ENCODE measurements around the gene AGBL1.

The AGBL1 gene

GRCh38 chr15:86615411-86615810 lies 535.7 kb downstream of the AGBL1 start:
- H2AFZ ChIP-seq (ENCODE audit: low read length): no peak overlapping the region
- no peak overlapping the region for H2BK15ac ChIP-seq (ENCODE audit: low read length)
- DNase-seq (ENCODE audit: low spot score): no peak
- H3K9ac ChIP-seq (ENCODE audit: low read depth, low read length, poor library complexity): no peak overlapping the region
- no peak overlapping the region for H3K18ac ChIP-seq (ENCODE audit: low read length)
- H3K4me3 ChIP-seq (ENCODE audit: low read length in 2 of 2): no peak overlapping the region
- no peak overlapping the region for H3K4ac ChIP-seq (ENCODE audit: low read length)
- no peak overlapping the region for H3K27ac ChIP-seq (replicated peaks; ENCODE audit: low read length)
- H2BK12ac ChIP-seq (ENCODE audit: low read length): no peak overlapping the region
- H2AK5ac ChIP-seq (ENCODE audit: low read depth, low read length): no peak overlapping the region
- H2BK120ac ChIP-seq (ENCODE audit: low read depth, low read length): no peak overlapping the region
- H3K23ac ChIP-seq (ENCODE audit: low read depth, low read length, poor library complexity): no peak overlapping the region
- H3K36me3 ChIP-seq (replicated peaks in 1 of 2; ENCODE audit: control insufficient read depth in 2 of 2, insufficient read depth in 2 of 2, low read length in 2 of 2): no peaks in the 10 kb centered on the region
- no peak overlapping the region for H2BK5ac ChIP-seq (ENCODE audit: low read length)
- peaks cover 8% of the 10 kb centered on the region in 2 donors for H3K4me1 ChIP-seq (ENCODE audit: control insufficient read depth in 2 of 2, insufficient read depth in 1 of 2, low read depth in 1 of 2, low read length in 2 of 2)
- no peak overlapping the region for H3K14ac ChIP-seq (ENCODE audit: low read length)
- H3K4me2 ChIP-seq (ENCODE audit: insufficient read depth, low read length, poor library complexity, severe bottlenecking): no peak overlapping the region
- H3K27me3 ChIP-seq (ENCODE audit: control insufficient read depth in 3 of 3, insufficient read depth in 3 of 3, low read depth in 1 of 3, low read length in 3 of 3): no peaks in the 10 kb centered on the region
- WGBS, 2 donors (ENCODE audit: extremely low coverage in 2 of 2, insufficient read length in 2 of 2, insufficient replicate concordance in 1 of 2): no CpG with 5 or more reads among the region's 3 CpGs
- no peaks in the 10 kb centered on the region for H3K79me1 ChIP-seq (ENCODE audit: low read depth, low read length)
- no peaks in the 10 kb centered on the region for H3K9me3 ChIP-seq (replicated peaks in 1 of 2; ENCODE audit: control insufficient read depth in 2 of 2, insufficient read depth in 1 of 2, low read depth in 1 of 2, low read length in 2 of 2)
- no peak overlapping the region for H4K8ac ChIP-seq (ENCODE audit: low read depth, low read length)
- no peak overlapping the region for H4K91ac ChIP-seq (ENCODE audit: low read depth, low read length, poor library complexity)

GRCh38 chr15:86615816-86616215 lies 536.1 kb downstream of the AGBL1 start:
- H4K91ac ChIP-seq (ENCODE audit: low read depth, low read length, poor library complexity): no peak overlapping the region
- no peak overlapping the region for H3K18ac ChIP-seq (ENCODE audit: low read length)
- H3K4me2 ChIP-seq (ENCODE audit: insufficient read depth, low read length, poor library complexity, severe bottlenecking): no peak overlapping the region
- H3K9ac ChIP-seq (ENCODE audit: low read depth, low read length, poor library complexity): no peak overlapping the region
- H3K4me3 ChIP-seq (ENCODE audit: low read length in 2 of 2): no peak overlapping the region
- H3K27ac ChIP-seq (replicated peaks; ENCODE audit: low read length): no peak overlapping the region
- H2BK120ac ChIP-seq (ENCODE audit: low read depth, low read length): no peak overlapping the region
- no peak overlapping the region for H3K14ac ChIP-seq (ENCODE audit: low read length)
- no peak overlapping the region for H2AFZ ChIP-seq (ENCODE audit: low read length)
- H2BK15ac ChIP-seq (ENCODE audit: low read length): no peak overlapping the region
- no peaks in the 10 kb centered on the region for H3K79me1 ChIP-seq (ENCODE audit: low read depth, low read length)
- no peak overlapping the region for H2BK5ac ChIP-seq (ENCODE audit: low read length)
- no CpG with 5 or more reads among the region's 3 CpGs for WGBS, 2 donors (ENCODE audit: extremely low coverage in 2 of 2, insufficient read length in 2 of 2, insufficient replicate concordance in 1 of 2)
- no peak for DNase-seq (ENCODE audit: low spot score)
- no peak overlapping the region for H2BK12ac ChIP-seq (ENCODE audit: low read length)
- H3K4me1 ChIP-seq (ENCODE audit: control insufficient read depth in 2 of 2, insufficient read depth in 1 of 2, low read depth in 1 of 2, low read length in 2 of 2): peaks cover 8% of the 10 kb centered on the region in 2 donors
- no peak overlapping the region for H4K8ac ChIP-seq (ENCODE audit: low read depth, low read length)
- H3K23ac ChIP-seq (ENCODE audit: low read depth, low read length, poor library complexity): no peak overlapping the region
- H3K4ac ChIP-seq (ENCODE audit: low read length): no peak overlapping the region
- H3K9me3 ChIP-seq (replicated peaks in 1 of 2; ENCODE audit: control insufficient read depth in 2 of 2, insufficient read depth in 1 of 2, low read depth in 1 of 2, low read length in 2 of 2): no peaks in the 10 kb centered on the region
- H3K27me3 ChIP-seq (ENCODE audit: control insufficient read depth in 3 of 3, insufficient read depth in 3 of 3, low read depth in 1 of 3, low read length in 3 of 3): no peaks in the 10 kb centered on the region
- H3K36me3 ChIP-seq (replicated peaks in 1 of 2; ENCODE audit: control insufficient read depth in 2 of 2, insufficient read depth in 2 of 2, low read length in 2 of 2): no peaks in the 10 kb centered on the region
- no peak overlapping the region for H2AK5ac ChIP-seq (ENCODE audit: low read depth, low read length)

GRCh38 chr15:86616771-86617170 lies 537.1 kb downstream of the AGBL1 start:
- peaks cover 8 to 10% of the 10 kb centered on the region in 2 donors for H3K4me1 ChIP-seq (ENCODE audit: control insufficient read depth in 2 of 2, insufficient read depth in 1 of 2, low read depth in 1 of 2, low read length in 2 of 2)
- H3K4ac ChIP-seq (ENCODE audit: low read length): no peak overlapping the region
- H3K27ac ChIP-seq (replicated peaks; ENCODE audit: low read length): no peak overlapping the region
- no peak overlapping the region for H2BK15ac ChIP-seq (ENCODE audit: low read length)
- no CpG with 5 or more reads among the region's 1 CpG for WGBS, 2 donors (ENCODE audit: extremely low coverage in 2 of 2, insufficient read length in 2 of 2, insufficient replicate concordance in 1 of 2)
- no peak overlapping the region for H3K9ac ChIP-seq (ENCODE audit: low read depth, low read length, poor library complexity)
- no peak overlapping the region for H2BK120ac ChIP-seq (ENCODE audit: low read depth, low read length)
- no peaks in the 10 kb centered on the region for H3K36me3 ChIP-seq (replicated peaks in 1 of 2; ENCODE audit: control insufficient read depth in 2 of 2, insufficient read depth in 2 of 2, low read length in 2 of 2)
- H3K23ac ChIP-seq (ENCODE audit: low read depth, low read length, poor library complexity): no peak overlapping the region
- H4K91ac ChIP-seq (ENCODE audit: low read depth, low read length, poor library complexity): no peak overlapping the region
- H2AK5ac ChIP-seq (ENCODE audit: low read depth, low read length): no peak overlapping the region
- DNase-seq (ENCODE audit: low spot score): no peak
- H3K14ac ChIP-seq (ENCODE audit: low read length): no peak overlapping the region
- H3K9me3 ChIP-seq (replicated peaks in 1 of 2; ENCODE audit: control insufficient read depth in 2 of 2, insufficient read depth in 1 of 2, low read depth in 1 of 2, low read length in 2 of 2): no peaks in the 10 kb centered on the region
- H3K4me2 ChIP-seq (ENCODE audit: insufficient read depth, low read length, poor library complexity, severe bottlenecking): no peak overlapping the region
- no peaks in the 10 kb centered on the region for H3K79me1 ChIP-seq (ENCODE audit: low read depth, low read length)
- H3K4me3 ChIP-seq (ENCODE audit: low read length in 2 of 2): no peak overlapping the region
- no peak overlapping the region for H2AFZ ChIP-seq (ENCODE audit: low read length)
- H3K18ac ChIP-seq (ENCODE audit: low read length): no peak overlapping the region
- H4K8ac ChIP-seq (ENCODE audit: low read depth, low read length): no peak overlapping the region
- H2BK5ac ChIP-seq (ENCODE audit: low read length): no peak overlapping the region
- no peak overlapping the region for H2BK12ac ChIP-seq (ENCODE audit: low read length)
- H3K27me3 ChIP-seq (ENCODE audit: control insufficient read depth in 3 of 3, insufficient read depth in 3 of 3, low read depth in 1 of 3, low read length in 3 of 3): no peaks in the 10 kb centered on the region

- Histone ChIP-seq H3K4me2 (ENCODE audit: insufficient read depth, low read length, poor library complexity, severe bottlenecking) (no peak overlapping the region), H2BK15ac (ENCODE audit: low read length) (no peak overlapping the region), H4K91ac (ENCODE audit: low read depth, low read length, poor library complexity) (no peak overlapping the region), H3K9ac (ENCODE audit: low read depth, low read length, poor library complexity) (no peak overlapping the region), H4K8ac (ENCODE audit: low read depth, low read length) (no peak overlapping the region), H3K23ac (ENCODE audit: low read depth, low read length, poor library complexity) (no peak overlapping the region), H3K9me3 (replicated peaks in 1 of 2; ENCODE audit: control insufficient read depth in 2 of 2, insufficient read depth in 1 of 2, low read depth in 1 of 2, low read length in 2 of 2) (peaks cover 0 to 2% of the 10 kb centered on the region in 2 donors), H2BK12ac (ENCODE audit: low read length) (no peak overlapping the region), H3K18ac (ENCODE audit: low read length) (no peak overlapping the region), H3K4ac (ENCODE audit: low read length) (no peak overlapping the region), H3K36me3 (replicated peaks in 1 of 2; ENCODE audit: control insufficient read depth in 2 of 2, insufficient read depth in 2 of 2, low read length in 2 of 2) (no peaks in the 10 kb centered on the region), H3K27ac (replicated peaks; ENCODE audit: low read length) (no peak overlapping the region), H2AK5ac (ENCODE audit: low read depth, low read length) (no peak overlapping the region), H2AFZ (ENCODE audit: low read length) (no peak overlapping the region), H3K4me1 (ENCODE audit: control insufficient read depth in 2 of 2, insufficient read depth in 1 of 2, low read depth in 1 of 2, low read length in 2 of 2) (peaks cover 10 to 12% of the 10 kb centered on the region in 2 donors), H2BK120ac (ENCODE audit: low read depth, low read length) (no peak overlapping the region), H2BK5ac (ENCODE audit: low read length) (no peak overlapping the region), H3K27me3 (ENCODE audit: control insufficient read depth in 3 of 3, insufficient read depth in 3 of 3, low read depth in 1 of 3, low read length in 3 of 3) (no peaks in the 10 kb centered on the region), H3K4me3 (ENCODE audit: low read length in 2 of 2) (no peak overlapping the region), H3K79me1 (ENCODE audit: low read depth, low read length) (no peaks in the 10 kb centered on the region), H3K14ac (ENCODE audit: low read length) (no peak overlapping the region)
- WGBS, 2 donors (ENCODE audit: extremely low coverage in 2 of 2, insufficient read length in 2 of 2, insufficient replicate concordance in 1 of 2): no CpG with 5 or more reads among the region's 5 CpGs
- no peak for DNase-seq (ENCODE audit: low spot score)
These were observed 540.5 kb downstream of the AGBL1 start for GRCh38 chr15:86620157-86620556.
